GM18511 (cell line): ENCODE results near the gene VPS4A.

Experiments used
- ATAC-seq: cut with Tn5 transposase; IDR thresholded peaks from one replicate; pipeline ENCODE4 v1.9.1; 2021; ENCODE audit warnings: mild to moderate bottlenecking, moderate library complexity; ENCODE audit not compliant: unreplicated experiment

VPS4A gene

GRCh38 chr16:69363281-69363717, 52.1 kb downstream of the VPS4A start:
- ATAC-seq: no peak

GRCh38 chr16:69364088-69364487, 52.9 kb downstream of the VPS4A start:
- no peak for ATAC-seq

- no peak for ATAC-seq
Observed at GRCh38 chr16:69365901-69366300, 54.8 kb downstream of the VPS4A start.

- ATAC-seq: no peak
Observed at GRCh38 chr16:69366431-69366830, 55.3 kb downstream of the VPS4A start.

- no peak for ATAC-seq
Observed at GRCh38 chr16:69367980-69368379, 56.8 kb downstream of the VPS4A start.

GRCh38 chr16:69368866-69369265, 57.7 kb downstream of the VPS4A start:
- ATAC-seq: no peak

GRCh38 chr16:69371564-69371963, 60.4 kb downstream of the VPS4A start:
- no peak for ATAC-seq

- no peak for ATAC-seq
Observed at GRCh38 chr16:69373019-69373418, 61.9 kb downstream of the VPS4A start.
